ENCODE data around the gene MCF2L. TPM values are rescaled to one million over a fixed set of nuclear protein-coding genes. Genes with fewer than 3 reads are reported as not detected.

Gene MCF2L
- total and polyA plus RNA-seq, 4 donors, result 21.0 to 78.7 (median 35.9) TPM

- Histone ChIP-seq H3K27ac (ENCODE audit: low read depth in 1 of 2, low read length in 1 of 2) (no peak overlapping the region), H3K4me3 (no peak overlapping the region), H3K36me3 (ENCODE audit: control insufficient read depth in 4 of 4, insufficient read depth in 4 of 4, low read length in 4 of 4) (no peaks in the 10 kb centered on the region), H3K9me3 (ENCODE audit: control insufficient read depth in 4 of 4, insufficient read depth in 3 of 4, low read length in 3 of 4) (peaks cover 0 to 3% (median 0%) of the 10 kb centered on the region in 4 donors), H3K27me3 (ENCODE audit: control insufficient read depth in 3 of 3, insufficient read depth in 3 of 3, low read length in 2 of 3) (no peaks in the 10 kb centered on the region), H3K4me1 (ENCODE audit: control insufficient read depth in 5 of 5, insufficient read depth in 5 of 5, low read length in 5 of 5) (peaks cover 0 to 19% (median 9%) of the 10 kb centered on the region in 5 donors), H3K9ac (ENCODE audit: insufficient read depth in 1 of 2, low read length in 2 of 2) (no peak overlapping the region)
- DNase-seq (peak; percentile 33 to 65 (median 60)), ATAC-seq (ENCODE audit: insufficient read depth, low FRiP score) (no peak)
- 72 to 83% methylated on average over 32 of the region's 32 CpGs for WGBS, 2 donors
- TF ChIP-seq, protein P1, sequence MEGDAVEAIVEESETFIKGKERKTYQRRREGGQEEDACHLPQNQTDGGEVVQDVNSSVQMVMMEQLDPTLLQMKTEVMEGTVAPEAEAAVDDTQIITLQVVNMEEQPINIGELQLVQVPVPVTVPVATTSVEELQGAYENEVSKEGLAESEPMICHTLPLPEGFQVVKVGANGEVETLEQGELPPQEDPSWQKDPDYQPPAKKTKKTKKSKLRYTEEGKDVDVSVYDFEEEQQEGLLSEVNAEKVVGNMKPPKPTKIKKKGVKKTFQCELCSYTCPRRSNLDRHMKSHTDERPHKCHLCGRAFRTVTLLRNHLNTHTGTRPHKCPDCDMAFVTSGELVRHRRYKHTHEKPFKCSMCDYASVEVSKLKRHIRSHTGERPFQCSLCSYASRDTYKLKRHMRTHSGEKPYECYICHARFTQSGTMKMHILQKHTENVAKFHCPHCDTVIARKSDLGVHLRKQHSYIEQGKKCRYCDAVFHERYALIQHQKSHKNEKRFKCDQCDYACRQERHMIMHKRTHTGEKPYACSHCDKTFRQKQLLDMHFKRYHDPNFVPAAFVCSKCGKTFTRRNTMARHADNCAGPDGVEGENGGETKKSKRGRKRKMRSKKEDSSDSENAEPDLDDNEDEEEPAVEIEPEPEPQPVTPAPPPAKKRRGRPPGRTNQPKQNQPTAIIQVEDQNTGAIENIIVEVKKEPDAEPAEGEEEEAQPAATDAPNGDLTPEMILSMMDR (IDR thresholded peaks at IDR 0.05; ENCODE audit: control extremely low read depth, extremely low read depth), result no peak
These were observed 37.7 kb upstream of the MCF2L start for GRCh38 chr13:112931028-112931934.

- TF ChIP-seq, protein P1 (IDR thresholded peaks at IDR 0.05; ENCODE audit: control extremely low read depth, extremely low read depth), result no peak
- 76 to 95% methylated on average over 9 of the region's 9 CpGs for WGBS, 2 donors
- peaks cover 0 to 19% (median 9%) of the 10 kb centered on the region in 5 donors for H3K4me1 ChIP-seq (ENCODE audit: control insufficient read depth in 5 of 5, insufficient read depth in 5 of 5, low read length in 5 of 5)
- no peak for ATAC-seq (ENCODE audit: insufficient read depth, low FRiP score)
- no peak overlapping the region for H3K27ac ChIP-seq (ENCODE audit: low read depth in 1 of 2, low read length in 1 of 2)
- no peak for DNase-seq
- H3K27me3 ChIP-seq (ENCODE audit: control insufficient read depth in 3 of 3, insufficient read depth in 3 of 3, low read length in 2 of 3), result no peaks in the 10 kb centered on the region
- H3K9ac ChIP-seq (ENCODE audit: insufficient read depth in 1 of 2, low read length in 2 of 2), result no peak overlapping the region
- no peaks in the 10 kb centered on the region for H3K36me3 ChIP-seq (ENCODE audit: control insufficient read depth in 4 of 4, insufficient read depth in 4 of 4, low read length in 4 of 4)
- H3K9me3 ChIP-seq (ENCODE audit: control insufficient read depth in 4 of 4, insufficient read depth in 3 of 4, low read length in 3 of 4), result no peaks in the 10 kb centered on the region
- H3K4me3 ChIP-seq, result no peak overlapping the region
These were observed 36.0 kb upstream of the MCF2L start for GRCh38 chr13:112932971-112933370.

DNA sequence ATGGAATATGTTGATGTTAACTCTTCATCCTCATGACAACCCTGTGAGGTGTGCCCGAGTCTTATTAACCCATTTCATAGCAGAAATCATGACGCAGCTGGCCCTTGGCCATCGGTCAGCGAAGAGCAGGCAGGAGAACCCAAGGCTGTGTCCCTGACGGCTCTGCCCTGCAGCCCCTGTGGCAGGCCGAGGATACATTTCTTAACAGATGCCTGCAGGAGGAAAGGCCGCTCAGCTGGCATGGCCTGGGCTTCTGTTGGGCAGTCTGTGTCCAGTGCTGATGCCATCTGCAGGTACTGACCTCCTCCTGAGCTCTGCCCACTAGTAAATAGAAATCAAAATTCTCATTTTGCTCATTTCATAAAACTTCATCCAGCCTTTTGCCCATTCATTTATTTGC, 35.4 kb upstream of the MCF2L start:
- Histone ChIP-seq H3K27ac (ENCODE audit: low read depth in 1 of 2, low read length in 1 of 2) (no peak overlapping the region), H3K36me3 (ENCODE audit: control insufficient read depth in 4 of 4, insufficient read depth in 4 of 4, low read length in 4 of 4) (no peaks in the 10 kb centered on the region), H3K4me1 (ENCODE audit: control insufficient read depth in 5 of 5, insufficient read depth in 5 of 5, low read length in 5 of 5) (peaks cover 0 to 13% (median 4%) of the 10 kb centered on the region in 5 donors), H3K9me3 (ENCODE audit: control insufficient read depth in 4 of 4, insufficient read depth in 3 of 4, low read length in 3 of 4) (no peaks in the 10 kb centered on the region), H3K27me3 (ENCODE audit: control insufficient read depth in 3 of 3, insufficient read depth in 3 of 3, low read length in 2 of 3) (no peaks in the 10 kb centered on the region), H3K4me3 (no peak overlapping the region), H3K9ac (ENCODE audit: insufficient read depth in 1 of 2, low read length in 2 of 2) (no peak overlapping the region)
- TF ChIP-seq, protein P1 (IDR thresholded peaks at IDR 0.05; ENCODE audit: control extremely low read depth, extremely low read depth), result no peak
- no peak for DNase-seq
- WGBS, 2 donors, result 91 to 99% methylated on average over 7 of the region's 7 CpGs
- ATAC-seq (ENCODE audit: insufficient read depth, low FRiP score), result no peak

Measured in lung (tissue), 12 donors.